Progenitor cell of endocrine pancreas (in vitro differentiated cells): ENCODE measurements around the gene HOOK2. TPM values are rescaled to one million over a fixed set of nuclear protein-coding genes. Genes with fewer than 3 reads are reported as not detected.

Source experiments
- DNase-seq: peaks from one replicate; pipeline ENCODE4 v3.0.0; 2021; ENCODE audit warnings: low spot score; ENCODE audit not compliant: unreplicated experiment
- H3K27ac Mint-ChIP-seq: 2 replicates; pipeline ENCODE4 v1.8.0; 2021; ENCODE audit warnings: mild to moderate bottlenecking, moderate library complexity, mixed read lengths
- H3K27me3 Mint-ChIP-seq: 2 replicates; pipeline ENCODE4 v1.8.0; 2021; ENCODE audit warnings: mixed read lengths
- H3K36me3 Mint-ChIP-seq: 2 replicates; pipeline ENCODE4 v1.8.0; 2022; ENCODE audit warnings: mixed read lengths; ENCODE audit not compliant: insufficient read depth
- H3K4me1 Mint-ChIP-seq: 2 replicates; pipeline ENCODE4 v1.8.0; 2021; ENCODE audit warnings: low read depth, mixed read lengths
- H3K4me3 Mint-ChIP-seq: 2 replicates; pipeline ENCODE4 v1.8.0; 2021; ENCODE audit warnings: low read depth, mild to moderate bottlenecking, moderate library complexity, mixed read lengths
- H3K9me3 Mint-ChIP-seq: 2 replicates; pipeline ENCODE4 v1.8.0; 2021; ENCODE audit warnings: low read depth, mixed read lengths
- total RNA-seq: library from RNA; stranded (reverse); gene quantifications from 2 replicates; pipeline ENCODE4 v1.2.1, GENCODE V29; 2021
- TF ChIP-seq, protein P1 (sequence below): fragments of 200-600 bp; sonication (generic); IDR thresholded peaks from one replicate; pipeline ENCODE4 v1.5.0; 2021; ENCODE audit warnings: antibody characterized with exemption, mild to moderate bottlenecking; ENCODE audit not compliant: unreplicated experiment

HOOK2 gene
- total RNA-seq, 1 donor from 2014 or later, result 115 TPM

DNA sequence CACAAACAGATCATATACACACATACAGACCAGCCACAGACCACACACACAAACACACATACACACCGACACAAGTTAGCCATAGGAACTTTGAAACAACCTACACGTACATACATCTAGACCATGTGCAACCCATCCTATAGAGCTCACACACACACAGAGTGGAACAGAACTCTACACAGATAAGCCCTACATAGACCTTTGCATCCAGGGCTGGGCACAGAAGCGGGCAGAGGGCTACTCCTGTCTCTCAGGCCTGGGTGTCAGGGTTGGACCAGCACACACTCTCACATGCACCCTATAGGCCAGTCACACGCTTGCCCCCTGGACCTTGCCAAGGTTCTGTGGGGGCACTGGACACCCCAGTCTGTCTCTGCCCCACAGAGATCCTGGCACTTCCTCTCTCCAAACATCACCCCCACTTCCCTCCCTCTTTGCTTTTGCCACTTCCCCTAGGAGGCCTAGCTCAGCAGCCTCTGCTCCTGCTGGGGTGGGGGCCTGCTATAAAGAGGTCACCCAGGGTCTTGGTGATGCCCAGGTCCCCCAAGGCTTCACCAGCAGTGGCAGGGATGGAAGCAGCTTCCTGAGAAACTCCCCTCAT, 10.2 kb upstream of the HOOK2 start:
- Mint-ChIP-seq H3K9me3 (no peaks in the 10 kb centered on the region), H3K4me3 (no peak overlapping the region), H3K36me3 (no peaks in the 10 kb centered on the region), H3K27me3 (peaks cover 10% of the 10 kb centered on the region), H3K4me1 (peaks cover 10% of the 10 kb centered on the region), H3K27ac (no peak overlapping the region)
- TF ChIP-seq, protein P1, sequence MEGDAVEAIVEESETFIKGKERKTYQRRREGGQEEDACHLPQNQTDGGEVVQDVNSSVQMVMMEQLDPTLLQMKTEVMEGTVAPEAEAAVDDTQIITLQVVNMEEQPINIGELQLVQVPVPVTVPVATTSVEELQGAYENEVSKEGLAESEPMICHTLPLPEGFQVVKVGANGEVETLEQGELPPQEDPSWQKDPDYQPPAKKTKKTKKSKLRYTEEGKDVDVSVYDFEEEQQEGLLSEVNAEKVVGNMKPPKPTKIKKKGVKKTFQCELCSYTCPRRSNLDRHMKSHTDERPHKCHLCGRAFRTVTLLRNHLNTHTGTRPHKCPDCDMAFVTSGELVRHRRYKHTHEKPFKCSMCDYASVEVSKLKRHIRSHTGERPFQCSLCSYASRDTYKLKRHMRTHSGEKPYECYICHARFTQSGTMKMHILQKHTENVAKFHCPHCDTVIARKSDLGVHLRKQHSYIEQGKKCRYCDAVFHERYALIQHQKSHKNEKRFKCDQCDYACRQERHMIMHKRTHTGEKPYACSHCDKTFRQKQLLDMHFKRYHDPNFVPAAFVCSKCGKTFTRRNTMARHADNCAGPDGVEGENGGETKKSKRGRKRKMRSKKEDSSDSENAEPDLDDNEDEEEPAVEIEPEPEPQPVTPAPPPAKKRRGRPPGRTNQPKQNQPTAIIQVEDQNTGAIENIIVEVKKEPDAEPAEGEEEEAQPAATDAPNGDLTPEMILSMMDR, result no peak
- no peak for DNase-seq

DNA sequence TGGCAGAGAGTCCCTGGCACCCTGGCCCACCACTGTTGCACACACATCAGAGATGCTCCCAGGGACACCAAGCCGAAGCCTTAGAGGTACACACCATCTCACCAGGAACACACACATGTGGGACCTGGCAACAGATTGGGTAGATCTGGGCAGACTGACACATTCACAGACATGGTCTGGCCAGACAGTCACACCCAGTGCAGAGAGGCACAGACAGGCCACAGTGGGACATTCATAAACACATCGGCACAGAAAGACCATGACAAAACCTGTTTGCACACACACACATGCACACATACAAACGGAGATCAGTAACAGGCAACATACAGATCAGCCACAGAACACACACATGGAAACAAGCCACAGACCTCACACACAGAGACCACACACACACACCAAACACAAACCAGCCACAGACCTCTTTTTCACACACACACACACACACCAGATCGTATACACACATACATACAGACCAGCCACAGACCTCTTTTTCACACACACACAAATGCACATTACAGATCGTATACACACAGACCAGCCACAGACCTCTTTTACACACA, 9.6 kb upstream of the HOOK2 start:
- H3K9me3 Mint-ChIP-seq, result no peaks in the 10 kb centered on the region
- H3K36me3 Mint-ChIP-seq, result no peaks in the 10 kb centered on the region
- H3K4me1 Mint-ChIP-seq, result peaks cover 8% of the 10 kb centered on the region
- H3K27ac Mint-ChIP-seq, result no peak overlapping the region
- TF ChIP-seq, protein P1, result no peak
- H3K27me3 Mint-ChIP-seq, result peaks cover 6% of the 10 kb centered on the region
- no peak for DNase-seq
- H3K4me3 Mint-ChIP-seq, result no peak overlapping the region

DNA sequence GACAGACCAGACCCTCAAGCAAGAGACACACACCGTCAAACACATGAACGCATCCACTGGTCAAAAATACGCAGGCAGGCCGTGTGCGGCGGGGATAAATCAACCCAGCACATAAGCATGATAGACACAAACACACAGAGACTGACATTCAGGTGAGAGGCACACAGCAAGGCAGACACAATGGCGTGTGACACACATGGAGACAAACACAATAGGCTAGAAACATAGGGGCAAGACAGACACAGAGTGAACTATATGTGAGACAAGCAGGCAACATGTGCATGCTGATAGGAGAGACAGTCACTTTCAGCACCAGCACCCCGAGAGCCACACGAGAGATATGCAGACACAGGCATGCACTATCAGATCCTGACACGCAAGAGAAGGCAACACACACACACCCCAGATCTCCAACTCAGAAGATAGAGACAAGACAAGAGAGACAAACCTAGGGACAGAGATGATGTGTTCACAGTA, 9.1 kb upstream of the HOOK2 start:
- no peak for DNase-seq
- peaks cover 8% of the 10 kb centered on the region for H3K27me3 Mint-ChIP-seq
- peaks cover 8% of the 10 kb centered on the region for H3K4me1 Mint-ChIP-seq
- no peak overlapping the region for H3K4me3 Mint-ChIP-seq
- no peak overlapping the region for H3K27ac Mint-ChIP-seq
- TF ChIP-seq, protein P1, result no peak
- no peaks in the 10 kb centered on the region for H3K36me3 Mint-ChIP-seq
- no peaks in the 10 kb centered on the region for H3K9me3 Mint-ChIP-seq

DNA sequence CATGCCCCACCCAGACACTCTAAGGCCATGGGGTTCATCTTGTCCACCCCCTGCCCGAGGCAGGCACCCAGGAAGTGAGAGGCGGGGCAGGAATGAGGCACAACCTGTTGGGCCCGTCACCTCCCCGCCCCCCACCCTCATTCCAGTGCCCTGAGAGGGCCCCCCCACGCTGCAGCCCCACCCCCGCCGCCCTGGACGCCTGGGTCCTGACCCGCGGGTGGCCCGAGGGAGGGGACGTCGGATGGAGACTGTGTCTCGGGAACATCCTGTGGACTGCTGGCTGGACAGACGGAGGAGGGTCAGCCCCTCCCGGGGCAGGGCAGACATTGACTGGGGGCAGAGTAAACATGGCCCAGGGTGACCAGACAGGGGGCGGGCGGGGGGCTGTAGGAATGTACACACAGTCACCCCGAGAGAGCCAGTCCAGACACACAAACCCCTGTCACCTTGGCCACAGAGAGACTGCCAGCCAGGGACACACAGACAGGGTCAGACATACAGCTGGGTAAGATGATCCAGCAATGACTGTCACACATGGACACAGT, 8.6 kb upstream of the HOOK2 start:
- peaks cover 7% of the 10 kb centered on the region for H3K4me1 Mint-ChIP-seq

DNA sequence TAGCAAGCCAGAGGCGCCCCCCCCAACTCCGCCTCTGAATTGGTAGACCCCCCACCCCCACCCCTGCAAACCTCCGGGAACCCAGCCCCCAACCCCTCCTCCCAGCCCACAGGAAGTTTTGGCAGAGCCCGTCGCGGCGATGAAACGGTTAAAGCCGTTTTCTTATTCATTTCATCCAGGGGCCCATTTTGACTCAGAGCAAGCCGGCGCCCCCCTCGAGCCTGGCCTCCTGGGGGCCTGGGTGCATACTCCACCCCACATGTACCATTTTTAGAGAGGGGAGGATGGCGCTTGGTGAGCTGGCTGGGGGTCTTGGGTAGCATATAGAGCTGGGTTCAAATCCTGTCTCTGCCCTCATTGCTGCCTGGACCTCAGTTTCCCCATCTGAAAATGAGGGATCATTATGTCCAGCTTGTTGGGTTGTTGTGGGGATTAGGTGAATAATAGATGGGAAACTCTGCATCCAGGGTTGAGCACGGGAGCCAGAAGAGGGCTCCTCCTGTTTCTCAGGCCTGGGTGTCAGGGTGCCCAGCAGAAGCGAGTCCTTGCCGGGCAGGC, 8.0 kb upstream of the HOOK2 start:
- Mint-ChIP-seq H3K9me3 (no peaks in the 10 kb centered on the region), H3K4me3 (peak overlapping the region; percentile 65), H3K27me3 (peaks cover 10% of the 10 kb centered on the region), H3K36me3 (no peaks in the 10 kb centered on the region), H3K4me1 (peaks cover 8% of the 10 kb centered on the region), H3K27ac (peak overlapping the region; percentile 29)
- TF ChIP-seq, protein P1, result no peak
- no peak for DNase-seq

More for the DNA sequence above, 8.6 kb upstream of the HOOK2 start:
- Mint-ChIP-seq H3K4me3 (peak overlapping the region; percentile 65), H3K27ac (peak overlapping the region; percentile 29), H3K27me3 (peaks cover 7% of the 10 kb centered on the region), H3K9me3 (no peaks in the 10 kb centered on the region), H3K36me3 (no peaks in the 10 kb centered on the region)
- TF ChIP-seq, protein P1, result no peak
- no peak for DNase-seq
